ENCODE results near the gene VTCN1. TPM values are rescaled to one million over a fixed set of nuclear protein-coding genes. Genes with fewer than 3 reads are reported as not detected.

VTCN1 gene
- total RNA-seq, 1 experiment from 2014 or later = 0.17 TPM

DNA sequence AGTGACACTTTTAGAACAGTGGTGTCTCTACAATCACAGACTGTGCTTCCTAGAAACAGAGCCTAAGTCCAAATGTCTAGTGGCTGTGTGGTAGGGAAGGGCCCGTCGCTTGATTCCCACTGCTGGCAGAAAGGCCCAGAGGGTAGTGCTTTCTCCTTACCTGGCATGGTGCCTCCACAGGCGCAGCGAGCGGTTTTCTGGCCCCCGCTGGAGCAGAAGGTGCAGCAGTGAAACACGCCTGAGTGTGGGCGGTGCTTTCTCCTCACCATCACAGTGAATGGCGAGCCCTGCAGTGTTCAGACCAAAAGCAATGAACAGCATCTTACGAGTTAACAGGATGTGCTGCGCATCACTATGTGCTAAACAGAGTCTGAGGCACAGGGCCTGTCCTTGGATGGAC lies 97.5 kb downstream of the VTCN1 start:
- no peak for TF ChIP-seq EGR1 (IDR thresholded peaks at IDR 0.05; ENCODE audit: low read depth)
- TF ChIP-seq, protein P1, sequence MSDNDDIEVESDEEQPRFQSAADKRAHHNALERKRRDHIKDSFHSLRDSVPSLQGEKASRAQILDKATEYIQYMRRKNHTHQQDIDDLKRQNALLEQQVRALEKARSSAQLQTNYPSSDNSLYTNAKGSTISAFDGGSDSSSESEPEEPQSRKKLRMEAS (IDR thresholded peaks at IDR 0.05) = no peak
- TF ChIP-seq SRF (IDR thresholded peaks at IDR 0.05; ENCODE audit: low read depth) = no peak
- TF ChIP-seq ELF1 (IDR thresholded peaks at IDR 0.05; ENCODE audit: borderline replicate concordance, low read depth) = no peak
- TF ChIP-seq EZH2 (IDR thresholded peaks at IDR 0.05) = no peak
- no peak for TF ChIP-seq POLR2A (IDR thresholded peaks at IDR 0.05; ENCODE audit: borderline replicate concordance, extremely low read depth, insufficient read depth, insufficient read length)
- TF ChIP-seq, protein P2, sequence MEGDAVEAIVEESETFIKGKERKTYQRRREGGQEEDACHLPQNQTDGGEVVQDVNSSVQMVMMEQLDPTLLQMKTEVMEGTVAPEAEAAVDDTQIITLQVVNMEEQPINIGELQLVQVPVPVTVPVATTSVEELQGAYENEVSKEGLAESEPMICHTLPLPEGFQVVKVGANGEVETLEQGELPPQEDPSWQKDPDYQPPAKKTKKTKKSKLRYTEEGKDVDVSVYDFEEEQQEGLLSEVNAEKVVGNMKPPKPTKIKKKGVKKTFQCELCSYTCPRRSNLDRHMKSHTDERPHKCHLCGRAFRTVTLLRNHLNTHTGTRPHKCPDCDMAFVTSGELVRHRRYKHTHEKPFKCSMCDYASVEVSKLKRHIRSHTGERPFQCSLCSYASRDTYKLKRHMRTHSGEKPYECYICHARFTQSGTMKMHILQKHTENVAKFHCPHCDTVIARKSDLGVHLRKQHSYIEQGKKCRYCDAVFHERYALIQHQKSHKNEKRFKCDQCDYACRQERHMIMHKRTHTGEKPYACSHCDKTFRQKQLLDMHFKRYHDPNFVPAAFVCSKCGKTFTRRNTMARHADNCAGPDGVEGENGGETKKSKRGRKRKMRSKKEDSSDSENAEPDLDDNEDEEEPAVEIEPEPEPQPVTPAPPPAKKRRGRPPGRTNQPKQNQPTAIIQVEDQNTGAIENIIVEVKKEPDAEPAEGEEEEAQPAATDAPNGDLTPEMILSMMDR (IDR thresholded peaks at IDR 0.05 in 2 of 3, conservative IDR thresholded peaks at IDR 0.05 in 1 of 3; ENCODE audit: borderline replicate concordance in 1 of 3, insufficient read depth in 1 of 3, low read depth in 2 of 3, low read length in 2 of 3) = no peak
- no peak for TF ChIP-seq SP1 (IDR thresholded peaks at IDR 0.05; ENCODE audit: low read depth)
- TF ChIP-seq, protein P3, sequence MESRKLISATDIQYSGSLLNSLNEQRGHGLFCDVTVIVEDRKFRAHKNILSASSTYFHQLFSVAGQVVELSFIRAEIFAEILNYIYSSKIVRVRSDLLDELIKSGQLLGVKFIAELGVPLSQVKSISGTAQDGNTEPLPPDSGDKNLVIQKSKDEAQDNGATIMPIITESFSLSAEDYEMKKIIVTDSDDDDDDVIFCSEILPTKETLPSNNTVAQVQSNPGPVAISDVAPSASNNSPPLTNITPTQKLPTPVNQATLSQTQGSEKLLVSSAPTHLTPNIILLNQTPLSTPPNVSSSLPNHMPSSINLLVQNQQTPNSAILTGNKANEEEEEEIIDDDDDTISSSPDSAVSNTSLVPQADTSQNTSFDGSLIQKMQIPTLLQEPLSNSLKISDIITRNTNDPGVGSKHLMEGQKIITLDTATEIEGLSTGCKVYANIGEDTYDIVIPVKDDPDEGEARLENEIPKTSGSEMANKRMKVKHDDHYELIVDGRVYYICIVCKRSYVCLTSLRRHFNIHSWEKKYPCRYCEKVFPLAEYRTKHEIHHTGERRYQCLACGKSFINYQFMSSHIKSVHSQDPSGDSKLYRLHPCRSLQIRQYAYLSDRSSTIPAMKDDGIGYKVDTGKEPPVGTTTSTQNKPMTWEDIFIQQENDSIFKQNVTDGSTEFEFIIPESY (IDR thresholded peaks at IDR 0.05; ENCODE audit: extremely low read depth, insufficient replicate concordance, low read length) = no peak
- no peak for TF ChIP-seq FOSL1 (IDR thresholded peaks at IDR 0.05; ENCODE audit: low read depth)
- no peak for TF ChIP-seq TCF7L2 (IDR thresholded peaks at IDR 0.05; ENCODE audit: borderline replicate concordance, extremely low read depth, insufficient read depth, insufficient read length)
- TF ChIP-seq ZNF274 (IDR thresholded peaks at IDR 0.05; ENCODE audit: low read depth, low read length) = no peak
- no peak for TF ChIP-seq CBX3 (IDR thresholded peaks at IDR 0.05; ENCODE audit: low read depth)
- no peak for TF ChIP-seq CEBPB (IDR thresholded peaks at IDR 0.05; ENCODE audit: low read depth)
- ChIA-PET POLR2A (no interaction called here), CTCF (interaction anchor here (1.3 kb wide), 1 partner anchor 15 kb away, joined by 4 read pairs; no protein-coding TSS in a partner anchor)

More for the DNA sequence above, 97.5 kb downstream of the VTCN1 start:
- Histone ChIP-seq H3K27me3 (ENCODE audit: insufficient read depth, low read length) (no peaks in the 10 kb centered on the region), H2AFZ (ENCODE audit: low read depth, low read length, poor library complexity, severe bottlenecking) (no peak overlapping the region), H3K4me3 (replicated peaks in 1 of 2; ENCODE audit: low read depth in 1 of 2, low read length in 2 of 2) (no peak overlapping the region), H3K27ac (ENCODE audit: low read depth, low read length) (no peak overlapping the region), H3K36me3 (ENCODE audit: control insufficient read depth in 1 of 2, insufficient read depth in 2 of 2, low read length in 2 of 2) (0 out of 4 replicates have a peak, but pooled peaks cover 0 to 2% of the 10 kb centered on the region in 2 experiments), H4K20me1 (ENCODE audit: insufficient read depth) (no peaks in the 10 kb centered on the region), H3K79me2 (ENCODE audit: insufficient read depth, low read length) (no peaks in the 10 kb centered on the region), H3K9me2 (ENCODE audit: insufficient read depth) (no peaks in the 10 kb centered on the region), H3K4me1 (ENCODE audit: control insufficient read depth in 1 of 2, insufficient read depth in 2 of 2, low read length in 2 of 2) (peaks cover 0 to 18% of the 10 kb centered on the region in 2 experiments; a peak in 1 of 4 replicates), H3K9ac (ENCODE audit: low read length) (no peak overlapping the region), H3K9me3 (ENCODE audit: control insufficient read depth in 1 of 2, insufficient read depth in 1 of 2, low read depth in 1 of 2, low read length in 2 of 2) (no peaks in the 10 kb centered on the region), H3K4me2 (ENCODE audit: low read length) (no peak overlapping the region)
- BruUV-seq (replicated peaks) = no TSS peak
- DNase-seq (ENCODE audit: low read depth, low spot score) (no peak), ATAC-seq (no peak)
- intact Hi-C loops (cut with micrococcal nuclease) = no loop called here
- RAD21 ChIA-PET (ENCODE audit: low non-redundant PET in 1 of 2, low total read pairs in 2 of 2, uncharacterized antibody in 2 of 2, unreplicated experiment in 2 of 2) = no interaction called here
